Keratinocyte (primary cell): Measurements from ENCODE around the gene C1QTNF9B. TPM values are rescaled to one million over a fixed set of nuclear protein-coding genes. Genes with fewer than 3 reads are reported as not detected.
"Not testable (repeated sequence)": the region's sequence is repeated elsewhere in the genome, so short reads cannot be mapped to it uniquely, and the experiment has no call there.

Experiments
- DNase-seq: peaks from one replicate; pipeline ENCODE4 v3.0.0-alpha.2; 2011; ENCODE audit warnings: low read depth, missing footprints, low spot score
- FAIRE-seq: peaks from 2 replicates; lab custom pipeline; 2011; peaks lifted over from hg19 to GRCh38; lab: Jason Lieb, UNC
- H2AFZ ChIP-seq: 2 replicates; pipeline ENCODE4 v1.6.0; 2012; ENCODE audit warnings: low read length, control low read depth, inconsistent platforms; ENCODE audit not compliant: control insufficient read depth
- H3K27ac ChIP-seq: 2 replicates; pipeline ENCODE4 v1.5.1; 2011; ENCODE audit warnings: low read length; ENCODE audit not compliant: control insufficient read depth, insufficient read depth
- H3K27me3 ChIP-seq: 3 replicates; pipeline ENCODE4 v1.6.0; 2011; ENCODE audit warnings: low read length; ENCODE audit not compliant: control insufficient read depth, insufficient read depth; ENCODE audit errors: extremely low read depth
- H3K36me3 ChIP-seq, 2 experiments: 2 replicates in 1 of 2; 3 replicates in 1 of 2; pipeline ENCODE4 v1.5.1; 2011; ENCODE audit warnings: low read length in 2 of 2, mild to moderate bottlenecking in 1 of 2; ENCODE audit not compliant: control insufficient read depth in 2 of 2, insufficient read depth in 2 of 2; ENCODE audit errors: extremely low read depth in 1 of 2
- H3K4me1 ChIP-seq: 3 replicates; pipeline ENCODE4 v1.5.1; 2011; ENCODE audit warnings: low read length; ENCODE audit not compliant: control insufficient read depth, insufficient read depth; ENCODE audit errors: extremely low read depth
- H3K4me2 ChIP-seq: 3 replicates; pipeline ENCODE4 v1.6.0; 2011; ENCODE audit warnings: low read depth, low read length; ENCODE audit not compliant: control insufficient read depth, insufficient read depth; ENCODE audit errors: extremely low read depth
- H3K4me3 ChIP-seq, 3 experiments: fragments of 200-600 bp in 1 of 3; sonication (generic) in 1 of 3; 2 replicates in 2 of 3; 3 replicates in 1 of 3; pipeline ENCODE4 v1.5.1; 2011 to 2016; ENCODE audit warnings: low read length in 3 of 3, mild to moderate bottlenecking in 3 of 3, control low read depth in 2 of 3, inconsistent platforms in 1 of 3, low read depth in 1 of 3, mixed read lengths in 1 of 3, mixed run types in 1 of 3, moderate library complexity in 1 of 3; ENCODE audit not compliant: control insufficient read depth in 2 of 3, insufficient read depth in 2 of 3; ENCODE audit errors: extremely low read depth in 1 of 3
- H3K79me2 ChIP-seq: 2 replicates; pipeline ENCODE4 v1.6.0; 2012; ENCODE audit warnings: low read length; ENCODE audit not compliant: control insufficient read depth, insufficient read depth
- H3K9ac ChIP-seq: 3 replicates; pipeline ENCODE4 v1.6.0; 2011; ENCODE audit warnings: low read length; ENCODE audit not compliant: control insufficient read depth, insufficient read depth; ENCODE audit errors: extremely low read depth
- H3K9me1 ChIP-seq: 3 replicates; pipeline ENCODE4 v1.6.0; 2011; ENCODE audit warnings: low read length; ENCODE audit not compliant: control insufficient read depth, insufficient read depth; ENCODE audit errors: extremely low read depth
- H3K9me3 ChIP-seq: 2 replicates; pipeline ENCODE4 v1.5.1; 2012; ENCODE audit warnings: low read depth, low read length; ENCODE audit not compliant: control insufficient read depth
- H4K20me1 ChIP-seq: 3 replicates; pipeline ENCODE4 v1.6.0; 2011; ENCODE audit warnings: low read length; ENCODE audit not compliant: control insufficient read depth, insufficient read depth; ENCODE audit errors: extremely low read depth
- CTCF ChIP-seq, 3 experiments: IDR thresholded peaks in 1 of 3; conservative IDR thresholded peaks in 1 of 3; optimal IDR thresholded peaks in 1 of 3; 2 replicates in 2 of 3; 3 replicates in 1 of 3; pipeline versions ENCODE3 to v1.5.1; 2011; ENCODE audit warnings: low read length in 3 of 3, mild to moderate bottlenecking in 3 of 3, moderate library complexity in 2 of 3, control low read depth in 1 of 3, inconsistent platforms in 1 of 3; ENCODE audit not compliant: insufficient read depth in 2 of 3; ENCODE audit errors: extremely low read depth in 1 of 3
- EZH2 ChIP-seq: IDR thresholded peaks from one replicate; pipeline ENCODE4 v1.6.1; 2012; ENCODE audit warnings: inconsistent platforms, mild to moderate bottlenecking, low read length, moderate library complexity
- dilution Hi-C: fragments of 300-500 bp; cut with MboI; formaldehyde crosslinking; loops from one replicate; pipeline ENCODE4 v1.7.0; 2020; ENCODE audit warnings: low sequenced_read_pairs; ENCODE audit not compliant: extremely low pct_ligation_motif_present
- polyA minus RNA-seq, 3 experiments: library from RNA; depleted of rRNA, polyadenylated mRNA; stranded (reverse); fragments of >200 nt; gene quantifications; 1 replicate in 1 of 3; 2 replicates in 1 of 3; 3 replicates in 1 of 3; pipeline ENCODE4 v1.2.3, GENCODE V29; 2011
- polyA plus RNA-seq, 5 experiments: library from polyadenylated mRNA; depleted of rRNA in 3 of 5; stranded (reverse) in 3 of 5; stranded (forward) in 1 of 5; unstranded in 1 of 5; fragments of >200 nt; gene quantifications; 1 replicate in 1 of 5; 2 replicates in 3 of 5; 3 replicates in 1 of 5; pipeline versions ENCODE4 v1.2.1 to v1.2.3, GENCODE V29; 2011 to 2012; ENCODE audit warnings: missing spikeins in 2 of 5, low read depth in 1 of 5, low replicate concordance in 1 of 5

C1QTNF9B gene
- polyA plus RNA-seq, result not detected in 3 replicates
- polyA plus RNA-seq (2011; ENCODE audit: low read depth), result not detected
- not detected in 2 replicates for polyA plus RNA-seq (2011; cell fraction: cytosol; rRNA removed)
- polyA plus RNA-seq (2011; cell fraction: nucleus; rRNA removed), result not detected in 2 replicates
- 0.32 TPM in 1 of 2 replicates, not detected in the other for polyA plus RNA-seq (2012; ENCODE audit: low replicate concordance)
- polyA minus RNA-seq, result not detected in 3 replicates
- not detected for polyA minus RNA-seq (2011; cell fraction: cytosol; rRNA and poly(A)+ RNA removed)
- polyA minus RNA-seq (2011; cell fraction: nucleus; rRNA and poly(A)+ RNA removed), result not detected in 2 replicates

GRCh38 chr13:23897452-23897919, at the start of gene C1QTNF9B:
TSS of gene C1QTNF9B (minus strand) at chr13:23897502.
- H3K9ac ChIP-seq, H3K27ac ChIP-seq, DNase-seq, H3K36me3 ChIP-seq, H3K9me1 ChIP-seq, H3K4me1 ChIP-seq, H2AFZ ChIP-seq, H4K20me1 ChIP-seq, H3K4me2 ChIP-seq, H3K27me3 ChIP-seq, FAIRE-seq, H3K4me3 ChIP-seq, dilution Hi-C loops, H3K9me3 ChIP-seq, H3K79me2 ChIP-seq: not testable (repeated sequence)

DNA sequence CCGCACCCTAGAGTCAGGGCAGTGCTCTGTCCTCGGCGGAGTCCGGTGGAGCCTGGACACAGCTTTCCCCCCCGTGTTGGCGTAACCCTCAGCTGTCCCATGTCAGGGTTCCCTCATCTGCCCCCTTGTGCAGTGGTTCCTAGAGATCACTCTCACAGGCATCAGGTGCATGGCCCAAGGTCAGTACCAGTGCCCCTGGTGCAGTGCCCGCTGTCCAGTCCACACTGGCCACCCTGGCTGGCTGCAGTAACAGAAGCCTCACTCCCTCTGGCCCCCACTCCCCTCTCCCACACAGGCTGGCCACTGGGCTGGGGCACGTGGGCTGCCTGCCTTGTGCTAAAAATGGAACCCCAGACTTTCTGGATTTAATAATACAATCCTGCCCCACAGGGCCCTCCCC, 49.6 kb upstream of the C1QTNF9B start:
- no peaks in the 10 kb centered on the region for H4K20me1 ChIP-seq
- no peaks in the 10 kb centered on the region for H3K36me3 ChIP-seq
- dilution Hi-C loops, result no loop called here
- H3K27ac ChIP-seq, result no peak overlapping the region
- no peaks in the 10 kb centered on the region for H3K79me2 ChIP-seq
- H3K9me3 ChIP-seq, result no peaks in the 10 kb centered on the region
- H3K27me3 ChIP-seq, result no peaks in the 10 kb centered on the region
- no peak overlapping the region for H2AFZ ChIP-seq
- TF ChIP-seq EZH2, result no peak
- no peak for TF ChIP-seq CTCF (optimal IDR thresholded peaks at IDR 0.05 in 1 of 3, IDR thresholded peaks at IDR 0.05 in 1 of 3, conservative IDR thresholded peaks at IDR 0.05 in 1 of 3; ENCODE audit: extremely low read depth in 1 of 3, insufficient read depth in 2 of 3, low read length in 3 of 3)
- H3K9me1 ChIP-seq, result no peaks in the 10 kb centered on the region
- H3K4me2 ChIP-seq, result no peak overlapping the region
- DNase-seq (no peak), FAIRE-seq (no peak)
- no peak overlapping the region for H3K9ac ChIP-seq
- H3K4me1 ChIP-seq, result peaks cover 4% of the 10 kb centered on the region
- no peak overlapping the region for H3K4me3 ChIP-seq
